ENCODE data around the gene HOXB3.

GRCh38 chr17:48622857-48623256 is 32.8 kb upstream of the HOXB3 start:
- TF ChIP-seq CTCF (IDR thresholded peaks at IDR 0.05) (no peak), ZFX (IDR thresholded peaks at IDR 0.05; ENCODE audit: borderline replicate concordance) (no peak)

Data from 22Rv1 (cell line).